ENCODE results near the gene MAN2B1. TPM values are rescaled to one million over a fixed set of nuclear protein-coding genes. Genes with fewer than 3 reads are reported as not detected.

Gene MAN2B1
- total and polyA plus RNA-seq, 4 donors: 38.7 to 160 (median 105) TPM

DNA sequence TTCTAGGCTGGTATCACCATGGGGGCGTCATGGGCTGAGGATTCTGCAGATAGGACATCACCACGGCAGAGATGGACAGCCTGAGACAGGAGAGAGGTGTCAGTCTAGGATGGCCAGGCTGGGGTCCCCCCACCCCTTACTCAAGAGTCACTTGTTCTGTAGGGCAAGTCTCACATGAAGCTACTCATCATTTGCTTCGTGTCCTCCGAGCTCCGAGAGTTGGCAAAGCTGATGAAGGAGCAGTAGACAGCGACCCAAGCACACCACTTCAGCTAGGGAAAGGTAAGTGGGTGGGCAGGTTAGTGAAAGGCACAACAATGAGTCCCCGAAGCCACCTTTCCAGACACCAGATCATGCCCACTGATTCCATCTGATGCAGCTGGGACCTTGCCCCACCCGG is 1.8 kb upstream of the MAN2B1 start:
- Histone ChIP-seq H3K4me1 (ENCODE audit: control insufficient read depth in 5 of 5, insufficient read depth in 5 of 5, low read length in 5 of 5) (peaks cover 0 to 33% (median 16%) of the 10 kb centered on the region in 5 donors), H3K4me3 (peak overlapping the region; percentile 96), H3K27me3 (ENCODE audit: control insufficient read depth in 3 of 3, insufficient read depth in 3 of 3, low read length in 2 of 3) (no peaks in the 10 kb centered on the region), H3K9ac (ENCODE audit: insufficient read depth in 1 of 2, low read length in 2 of 2) (peak overlapping the region; percentile 79 to 82), H3K36me3 (ENCODE audit: control insufficient read depth in 4 of 4, insufficient read depth in 4 of 4, low read length in 4 of 4) (peaks cover 0 to 18% (median 12%) of the 10 kb centered on the region in 4 donors), H3K27ac (ENCODE audit: low read depth in 1 of 2, low read length in 1 of 2) (peak overlapping the region in 1 of 2 donors; percentile 92), H3K9me3 (ENCODE audit: control insufficient read depth in 4 of 4, insufficient read depth in 3 of 4, low read length in 3 of 4) (no peaks in the 10 kb centered on the region)
- no peak for ATAC-seq (ENCODE audit: insufficient read depth, low FRiP score)
- DNase-seq: no peak
- WGBS, 2 donors: 72 to 87% methylated on average over 8 of the region's 8 CpGs
- TF ChIP-seq, protein P1, sequence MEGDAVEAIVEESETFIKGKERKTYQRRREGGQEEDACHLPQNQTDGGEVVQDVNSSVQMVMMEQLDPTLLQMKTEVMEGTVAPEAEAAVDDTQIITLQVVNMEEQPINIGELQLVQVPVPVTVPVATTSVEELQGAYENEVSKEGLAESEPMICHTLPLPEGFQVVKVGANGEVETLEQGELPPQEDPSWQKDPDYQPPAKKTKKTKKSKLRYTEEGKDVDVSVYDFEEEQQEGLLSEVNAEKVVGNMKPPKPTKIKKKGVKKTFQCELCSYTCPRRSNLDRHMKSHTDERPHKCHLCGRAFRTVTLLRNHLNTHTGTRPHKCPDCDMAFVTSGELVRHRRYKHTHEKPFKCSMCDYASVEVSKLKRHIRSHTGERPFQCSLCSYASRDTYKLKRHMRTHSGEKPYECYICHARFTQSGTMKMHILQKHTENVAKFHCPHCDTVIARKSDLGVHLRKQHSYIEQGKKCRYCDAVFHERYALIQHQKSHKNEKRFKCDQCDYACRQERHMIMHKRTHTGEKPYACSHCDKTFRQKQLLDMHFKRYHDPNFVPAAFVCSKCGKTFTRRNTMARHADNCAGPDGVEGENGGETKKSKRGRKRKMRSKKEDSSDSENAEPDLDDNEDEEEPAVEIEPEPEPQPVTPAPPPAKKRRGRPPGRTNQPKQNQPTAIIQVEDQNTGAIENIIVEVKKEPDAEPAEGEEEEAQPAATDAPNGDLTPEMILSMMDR (IDR thresholded peaks at IDR 0.05; ENCODE audit: control extremely low read depth, extremely low read depth): no peak

DNA sequence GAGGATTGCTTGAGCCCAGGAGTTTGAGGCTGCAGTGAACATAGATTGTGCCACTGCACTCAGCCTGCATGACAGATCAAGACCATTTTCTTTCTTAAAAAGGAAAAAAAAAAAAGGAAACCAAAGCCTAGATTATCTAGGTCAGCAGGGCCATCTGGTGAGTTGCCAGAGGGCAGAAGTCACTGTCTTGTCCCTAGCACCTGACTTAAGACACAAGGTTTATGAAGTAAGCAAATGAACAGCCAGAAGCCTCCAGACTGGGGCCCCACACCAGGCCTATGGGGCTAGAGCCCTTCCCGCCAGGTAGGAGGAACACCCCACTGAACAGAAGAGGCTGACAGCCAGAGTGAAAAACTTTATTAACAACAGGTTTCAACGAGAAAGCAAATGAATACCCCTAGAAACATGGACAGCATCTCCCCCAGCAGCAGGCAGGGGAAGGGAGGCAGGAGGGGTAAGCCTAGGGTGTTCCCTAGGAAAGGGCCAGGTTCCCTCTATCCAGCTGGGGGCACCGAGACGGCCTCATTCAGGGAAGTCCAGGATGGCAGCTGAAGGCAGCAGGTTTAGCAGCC is 1.3 kb upstream of the MAN2B1 start:
- peaks cover 0 to 33% (median 16%) of the 10 kb centered on the region in 5 donors for H3K4me1 ChIP-seq (ENCODE audit: control insufficient read depth in 5 of 5, insufficient read depth in 5 of 5, low read length in 5 of 5)
- H3K4me3 ChIP-seq: no peak overlapping the region
- 77 to 84% methylated on average over 4 of the region's 4 CpGs for WGBS, 2 donors
- H3K27ac ChIP-seq (ENCODE audit: low read depth in 1 of 2, low read length in 1 of 2): no peak overlapping the region
- no peak overlapping the region for H3K9ac ChIP-seq (ENCODE audit: insufficient read depth in 1 of 2, low read length in 2 of 2)
- DNase-seq (no peak), ATAC-seq (ENCODE audit: insufficient read depth, low FRiP score) (no peak)
- no peaks in the 10 kb centered on the region for H3K9me3 ChIP-seq (ENCODE audit: control insufficient read depth in 4 of 4, insufficient read depth in 3 of 4, low read length in 3 of 4)
- peaks cover 0 to 19% (median 12%) of the 10 kb centered on the region in 4 donors for H3K36me3 ChIP-seq (ENCODE audit: control insufficient read depth in 4 of 4, insufficient read depth in 4 of 4, low read length in 4 of 4)
- no peaks in the 10 kb centered on the region for H3K27me3 ChIP-seq (ENCODE audit: control insufficient read depth in 3 of 3, insufficient read depth in 3 of 3, low read length in 2 of 3)
- TF ChIP-seq, protein P1 (IDR thresholded peaks at IDR 0.05; ENCODE audit: control extremely low read depth, extremely low read depth): no peak

DNA sequence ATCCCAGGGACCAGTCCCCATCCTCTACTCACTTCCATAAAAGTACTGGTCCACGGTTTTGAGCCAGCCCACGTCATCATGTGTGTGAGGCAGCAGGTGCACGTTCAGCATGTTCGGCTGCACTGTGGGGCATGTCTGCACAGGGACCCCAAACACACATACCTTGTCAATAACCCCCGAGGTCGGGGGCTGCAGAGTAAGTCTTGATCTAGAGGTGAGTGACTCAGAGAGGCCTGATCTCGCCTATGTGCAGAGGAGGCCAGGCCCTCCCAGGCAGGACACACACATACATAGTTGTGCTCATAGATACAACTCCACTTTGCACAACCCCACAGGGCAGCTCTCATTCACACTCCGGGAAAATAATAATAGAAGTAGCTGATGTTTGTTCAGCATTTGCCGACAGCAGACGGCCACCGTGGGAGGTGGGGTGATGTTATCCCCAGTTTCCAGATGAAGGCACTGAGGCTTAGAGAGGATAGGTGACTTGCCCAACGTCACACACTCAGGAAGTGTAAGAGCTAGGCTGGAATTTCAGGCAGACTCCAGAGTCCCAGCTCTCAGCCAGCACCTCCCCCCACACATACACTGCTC is 774 bp downstream of the MAN2B1 start:
- WGBS, 2 donors: 40 to 42% methylated on average over 12 of the region's 12 CpGs
- peak overlapping the region; percentile 75 for H3K4me3 ChIP-seq
- no peak for DNase-seq
- no peaks in the 10 kb centered on the region for H3K9me3 ChIP-seq (ENCODE audit: control insufficient read depth in 4 of 4, insufficient read depth in 3 of 4, low read length in 3 of 4)
- peak overlapping the region in 1 of 2 donors; percentile 83 for H3K27ac ChIP-seq (ENCODE audit: low read depth in 1 of 2, low read length in 1 of 2)
- no peaks in the 10 kb centered on the region for H3K27me3 ChIP-seq (ENCODE audit: control insufficient read depth in 3 of 3, insufficient read depth in 3 of 3, low read length in 2 of 3)
- TF ChIP-seq, protein P1 (IDR thresholded peaks at IDR 0.05; ENCODE audit: control extremely low read depth, extremely low read depth): no peak
- no peak for ATAC-seq (ENCODE audit: insufficient read depth, low FRiP score)
- peak overlapping the region in 1 of 2 donors; percentile 88 for H3K9ac ChIP-seq (ENCODE audit: insufficient read depth in 1 of 2, low read length in 2 of 2)
- H3K4me1 ChIP-seq (ENCODE audit: control insufficient read depth in 5 of 5, insufficient read depth in 5 of 5, low read length in 5 of 5): peaks cover 0 to 33% (median 16%) of the 10 kb centered on the region in 5 donors
- H3K36me3 ChIP-seq (ENCODE audit: control insufficient read depth in 4 of 4, insufficient read depth in 4 of 4, low read length in 4 of 4): peaks cover 3 to 21% (median 13%) of the 10 kb centered on the region in 4 donors

Measured in lung (tissue), 12 donors.